ENCODE measurements around the gene USH1C.

GRCh38 chr11:17571431-17572358 is 27.5 kb upstream of the USH1C start:
- TF ChIP-seq POLR2AphosphoS5 (IDR thresholded peaks at IDR 0.05) (no peak), CTCF (IDR thresholded peaks at IDR 0.05) (no peak), POLR2A (IDR thresholded peaks at IDR 0.05) (no peak)
